IMR-90 (cell line): Measurements from ENCODE around the gene TCP11. TPM values are rescaled to one million over a fixed set of nuclear protein-coding genes. Genes with fewer than 3 reads are reported as not detected.

Experiments used
- ATAC-seq: fragments of 200-7000 bp; cut with Tn5 transposase; 2 replicates; pipeline ENCODE4 v1.9.1; 2020; ENCODE audit warnings: low read depth, mild to moderate bottlenecking, moderate library complexity
- BruUV-seq: library from RNA; stranded (reverse); fragments of 400-500 nt; replicated peaks from 2 replicates; lab custom pipeline; 2021; lab: Mats Ljungman, UMichigan
- CTCF ChIA-PET: fragments of 300-600 bp; formaldehyde crosslinking; extraction: SDS; loops from one replicate; lab custom pipeline; 2021; ENCODE audit warnings: antibody characterized with exemption; lab: Yijun Ruan, JAX
- POLR2A ChIA-PET: fragments of 300-600 bp; sonication (Branson Sonifier 250); formaldehyde crosslinking; loops from one replicate; lab custom pipeline; 2022; ENCODE audit warnings: antibody characterized with exemption; ENCODE audit not compliant: unreplicated experiment; lab: Charles Lee
- DNase-seq: peaks from one replicate; pipeline ENCODE4 v3.0.0; 2013
- H2AFZ ChIP-seq: replicated peaks from 2 replicates; pipeline ENCODE3; 2013; ENCODE audit warnings: low read length, mild to moderate bottlenecking; ENCODE audit not compliant: poor library complexity
- H2AK5ac ChIP-seq: 2 replicates; pipeline ENCODE4 v1.6.1; 2013; ENCODE audit warnings: low read depth, low read length, inconsistent platforms
- H2AK9ac ChIP-seq: replicated peaks from 2 replicates; pipeline ENCODE3; 2013; ENCODE audit warnings: mild to moderate bottlenecking, low read depth, low read length, moderate library complexity; ENCODE audit not compliant: poor library complexity
- H2BK120ac ChIP-seq: 2 replicates; pipeline ENCODE4 v1.6.1; 2013; ENCODE audit warnings: low read depth, low read length, inconsistent platforms
- H2BK15ac ChIP-seq: 3 replicates; pipeline ENCODE4 v1.6.1; 2013; ENCODE audit warnings: low read depth, low read length, inconsistent platforms
- H2BK20ac ChIP-seq: 2 replicates; pipeline ENCODE4 v1.6.1; 2013; ENCODE audit warnings: low read depth, mild to moderate bottlenecking, inconsistent platforms, low read length, moderate library complexity
- H2BK5ac ChIP-seq: 2 replicates; pipeline ENCODE4 v1.6.1; 2013; ENCODE audit warnings: mild to moderate bottlenecking, low read depth, low read length, inconsistent platforms; ENCODE audit not compliant: poor library complexity, severe bottlenecking
- H3K14ac ChIP-seq: replicated peaks from 2 replicates; pipeline ENCODE4 v1.6.1; 2013; ENCODE audit warnings: low read depth, low read length, inconsistent platforms
- H3K18ac ChIP-seq: 2 replicates; pipeline ENCODE4 v1.6.1; 2013; ENCODE audit warnings: low read depth, low read length, control low read depth
- H3K23ac ChIP-seq: 2 replicates; pipeline ENCODE4 v1.6.1; 2013; ENCODE audit warnings: low read depth, low read length, inconsistent platforms
- H3K27ac ChIP-seq: 2 replicates; pipeline ENCODE4 v1.5.1; 2013; ENCODE audit warnings: mild to moderate bottlenecking, control low read depth, low read length; ENCODE audit not compliant: insufficient read depth
- H3K27me3 ChIP-seq: 2 replicates; pipeline ENCODE4 v1.6.1; 2013; ENCODE audit warnings: low read length; ENCODE audit not compliant: control insufficient read depth, insufficient read depth
- H3K36me3 ChIP-seq: 2 replicates; pipeline ENCODE4 v1.6.1; 2013; ENCODE audit warnings: low read length, mixed read lengths; ENCODE audit not compliant: control insufficient read depth, insufficient read depth
- H3K4ac ChIP-seq: 2 replicates; pipeline ENCODE4 v1.6.1; 2013; ENCODE audit warnings: low read depth, low read length, inconsistent platforms
- H3K4me1 ChIP-seq: 2 replicates; pipeline ENCODE4 v1.6.1; 2013; ENCODE audit warnings: low read length, mixed read lengths; ENCODE audit not compliant: control insufficient read depth, insufficient read depth
- H3K4me2 ChIP-seq: 2 replicates; pipeline ENCODE4 v1.6.1; 2013; ENCODE audit warnings: low read depth, mild to moderate bottlenecking, control low read depth, low read length, moderate library complexity
- H3K4me3 ChIP-seq: 2 replicates; pipeline ENCODE4 v1.5.1; 2013; ENCODE audit warnings: low read depth, mild to moderate bottlenecking, control low read depth, low read length, moderate library complexity; ENCODE audit not compliant: insufficient read depth
- H3K56ac ChIP-seq: 2 replicates; pipeline ENCODE4 v1.6.1; 2013; ENCODE audit warnings: low read length, inconsistent platforms; ENCODE audit not compliant: insufficient read depth; ENCODE audit errors: extremely low read depth
- H3K79me1 ChIP-seq, 2 experiments: 2 replicates each; pipeline ENCODE4 v1.6.1; 2013; ENCODE audit warnings: low read length in 2 of 2, inconsistent platforms in 1 of 2, low read depth in 1 of 2
- H3K9ac ChIP-seq: 2 replicates; pipeline ENCODE4 v1.6.1; 2013; ENCODE audit warnings: low read depth, low read length, control low read depth
- H3K9me1 ChIP-seq: 2 replicates; pipeline ENCODE4 v1.6.1; 2013; ENCODE audit warnings: low read length, inconsistent platforms; ENCODE audit not compliant: insufficient read depth
- H3K9me3 ChIP-seq: 2 replicates; pipeline ENCODE4 v1.6.1; 2013; ENCODE audit warnings: low read length; ENCODE audit not compliant: control insufficient read depth, insufficient read depth
- H4K20me1 ChIP-seq: 2 replicates; pipeline ENCODE4 v1.6.1; 2013; ENCODE audit warnings: low read length, inconsistent platforms; ENCODE audit not compliant: insufficient read depth
- H4K5ac ChIP-seq: 2 replicates; pipeline ENCODE4 v1.6.1; 2013; ENCODE audit warnings: mild to moderate bottlenecking, low read depth, low read length, control low read depth
- H4K8ac ChIP-seq, 2 experiments: 2 replicates each; pipeline ENCODE4 v1.6.1; 2013; ENCODE audit warnings: low read depth in 2 of 2, low read length in 2 of 2, control low read depth in 1 of 2, inconsistent platforms in 1 of 2
- H4K91ac ChIP-seq: 2 replicates; pipeline ENCODE4 v1.6.1; 2013; ENCODE audit warnings: low read depth, low read length, inconsistent platforms; ENCODE audit not compliant: insufficient read depth
- CHD1 ChIP-seq: IDR thresholded peaks from 2 replicates; pipeline ENCODE4 v1.6.1; 2012; ENCODE audit warnings: low read depth, low read length, improper control_type of control experiment
- CTCF ChIP-seq: conservative IDR thresholded peaks from 2 replicates; pipeline ENCODE4 v1.5.1; 2012; ENCODE audit warnings: mild to moderate bottlenecking, low read depth, low read length, improper control_type of control experiment
- ELK1 ChIP-seq: fragments of 150-350 bp; IDR thresholded peaks from 2 replicates; pipeline ENCODE4 v1.6.1; 2016; ENCODE audit warnings: low read depth, mild to moderate bottlenecking, low read length, moderate library complexity, borderline replicate concordance
- MAZ ChIP-seq: IDR thresholded peaks from 2 replicates; pipeline ENCODE4 v1.6.1; 2012; ENCODE audit warnings: low read depth, mild to moderate bottlenecking, low read length, improper control_type of control experiment, moderate library complexity, borderline replicate concordance
- MXI1 ChIP-seq: IDR thresholded peaks from 2 replicates; pipeline ENCODE4 v1.6.1; 2012; ENCODE audit warnings: low read depth, mild to moderate bottlenecking, low read length, moderate library complexity, borderline replicate concordance
- POLR2A ChIP-seq: IDR thresholded peaks from 2 replicates; pipeline ENCODE4 v1.6.1; 2012; ENCODE audit warnings: mild to moderate bottlenecking, low read depth, low read length
- RAD21 ChIP-seq: IDR thresholded peaks from 2 replicates; pipeline ENCODE4 v1.6.1; 2012; ENCODE audit warnings: low read length, improper control_type of control experiment
- RFX5 ChIP-seq: IDR thresholded peaks from 2 replicates; pipeline ENCODE4 v1.8.0; 2012; ENCODE audit warnings: low read depth, mild to moderate bottlenecking, low read length, moderate library complexity
- SMC3 ChIP-seq: fragments of 150-350 bp; IDR thresholded peaks from 2 replicates; pipeline ENCODE4 v1.6.1; 2016; ENCODE audit warnings: low read depth, mild to moderate bottlenecking, antibody characterized with exemption, low read length, moderate library complexity
- USF2 ChIP-seq: fragments of 150-350 bp; IDR thresholded peaks from 2 replicates; pipeline ENCODE4 v1.6.1; 2017; ENCODE audit warnings: mild to moderate bottlenecking, antibody characterized with exemption, low read length, low read depth
- WGBS, 2 experiments: methylation state at CpG; one replicate each; pipeline versions ENCODE4 v1.1.5 to v1.1.7; 2013; ENCODE audit warnings: missing lambda C conversion rate in 2 of 2; ENCODE audit not compliant: insufficient read length in 1 of 2; ENCODE audit errors: extremely low coverage in 2 of 2; 5-methylcytosine and 5-hydroxymethylcytosine counted together
- dilution Hi-C: fragments of 300-500 bp; cut with HindIII; formaldehyde crosslinking; loops from one replicate; pipeline ENCODE4 v1.14.3; 2018; ENCODE audit warnings: low sequenced_read_pairs; ENCODE audit not compliant: unreplicated experiment
- in situ Hi-C: fragments of 300-500 bp; cut with MboI; formaldehyde crosslinking; loops from 3 replicates; pipeline ENCODE4 v1.14.3; 2019; ENCODE audit warnings: low sequenced_read_pairs, inconsistent platforms, mixed read lengths
- intact Hi-C: fragments of 100-400 bp; cut with micrococcal nuclease; formaldehyde crosslinking; loops from 2 replicates; pipeline ENCODE4 v1.10.0; 2022
- polyA plus RNA-seq, 3 experiments: library from polyadenylated mRNA; depleted of rRNA; stranded (reverse); fragments of >200 nt; gene quantifications; 2 replicates each; pipeline ENCODE4 v1.2.3, GENCODE V29; 2012; ENCODE audit warnings: low replicate concordance in 1 of 3
- total RNA-seq: library from RNA; depleted of rRNA; stranded (reverse); fragments of >200 nt; gene quantifications from 2 replicates; pipeline ENCODE4 v1.2.3, GENCODE V29; 2012

Gene TCP11
- total and polyA plus RNA-seq, 2 of the 4 experiments (the other 2 are of a cell fraction) = 0.34 to 0.36 TPM

GRCh38 chr6:35179901-35180535 is 38.9 kb upstream of the TCP11 start (continued):
- TF ChIP-seq MAZ = no peak

- Histone ChIP-seq H3K27me3 (no peaks in the 10 kb centered on the region), H3K36me3 (no peaks in the 10 kb centered on the region), H3K14ac (peak overlapping the region; percentile 56; the same call in 1 of the 2 replicates), H4K5ac (peak overlapping the region; percentile 62), H3K18ac (peak overlapping the region; percentile 52), H3K56ac (no peak overlapping the region), H2AK5ac (peak overlapping the region; percentile 71), H2BK20ac (peak overlapping the region; percentile 64), H4K91ac (peak overlapping the region; percentile 66), H3K9me1 (peaks cover 19% of the 10 kb centered on the region), H3K4ac (peak overlapping the region; percentile 81), H3K4me1 (peaks cover 30% of the 10 kb centered on the region), H3K4me2 (no peak overlapping the region), H2AK9ac (peak overlapping the region; percentile 79), H3K27ac (0 out of 2 replicates have a peak overlapping the region, but pooled peaks have one; percentile 4), H3K23ac (peak overlapping the region; percentile 71; the same call in 1 of the 2 replicates), H3K9me3 (no peaks in the 10 kb centered on the region), H3K9ac (no peak overlapping the region), H4K8ac (peak overlapping the region; percentile 82 to 85), H4K20me1 (no peaks in the 10 kb centered on the region), H3K79me1 (0 out of 4 replicates have a peak, but pooled peaks cover 0 to 2% of the 10 kb centered on the region in 2 experiments), H2AFZ (peak overlapping the region; percentile 85), H3K4me3 (no peak overlapping the region), H2BK120ac (peak overlapping the region; percentile 67), H2BK15ac (peak overlapping the region; percentile 90; the same call in 2 of the 3 replicates), H2BK5ac (peak overlapping the region; percentile 69)
- WGBS, 2 experiments = no CpG with 5 or more reads among the region's 5 CpGs
- ChIA-PET CTCF (interaction anchor here (0.6 to 1.1 kb wide), 2 partner anchors 26 to 604 kb away, joined by 3 to 5 read pairs; no protein-coding TSS in a partner anchor), POLR2A (no interaction called here)
- BruUV-seq = no TSS peak
- dilution Hi-C loops = no loop called here
- intact Hi-C loops = no loop called here
- ATAC-seq = no peak; the same call in 1 of the 2 replicates
- in situ Hi-C loops = no loop called here
- no peak for DNase-seq
- TF ChIP-seq USF2 (no peak), POLR2A (no peak), CHD1 (no peak), CTCF (no peak), SMC3 (no peak), RFX5 (no peak), MAZ (no peak), ELK1 (no peak), MXI1 (no peak), RAD21 (no peak)
Observed at GRCh38 chr6:35178932-35179832, 38.0 kb upstream of the TCP11 start.
